Stimulated activated CD4-positive, alpha-beta T cell treated with anti-CD3 and anti-CD28 coated beads, Interleukin-15, amount 100 ng/mL, for 24 hours (primary cell): ENCODE data around the gene SGTA.

Experiments used
- DNase-seq: peaks from one replicate; pipeline ENCODE4 v3.0.0-alpha.2; 2020

The SGTA gene

GRCh38 chr19:2768365-2769132, 14.5 kb downstream of the SGTA start:
- DNase-seq: no peak

- no peak for DNase-seq
Measured at GRCh38 chr19:2767688-2768087, 15.4 kb downstream of the SGTA start.

GRCh38 chr19:2766594-2767372, 16.3 kb downstream of the SGTA start:
- DNase-seq: no peak

GRCh38 chr19:2765376-2765775, 17.7 kb downstream of the SGTA start:
- DNase-seq: no peak

- DNase-seq: no peak
Measured at GRCh38 chr19:2764945-2765344, 18.1 kb downstream of the SGTA start.

GRCh38 chr19:2763687-2764086, 19.4 kb downstream of the SGTA start:
- no peak for DNase-seq

GRCh38 chr19:2762783-2763496, 20.1 kb downstream of the SGTA start:
- no peak for DNase-seq

GRCh38 chr19:2761876-2762782, 20.9 kb downstream of the SGTA start:
- DNase-seq: no peak

- no peak for DNase-seq
Measured at GRCh38 chr19:2761309-2761677, 21.8 kb downstream of the SGTA start.

- DNase-seq: no peak
Measured at GRCh38 chr19:2759965-2760364, 23.1 kb downstream of the SGTA start.

- no peak for DNase-seq
Measured at GRCh38 chr19:2759362-2759761, 23.7 kb downstream of the SGTA start.

GRCh38 chr19:2758601-2759313, 24.3 kb downstream of the SGTA start:
- no peak for DNase-seq

- no peak for DNase-seq
Measured at GRCh38 chr19:2756921-2757881, 25.9 kb downstream of the SGTA start.

- no peak for DNase-seq
Measured at GRCh38 chr19:2756477-2756876, 26.6 kb downstream of the SGTA start.

GRCh38 chr19:2755811-2756210, 27.3 kb downstream of the SGTA start:
- no peak for DNase-seq

- no peak for DNase-seq
Measured at GRCh38 chr19:2755448-2755705, 27.7 kb downstream of the SGTA start.

GRCh38 chr19:2754659-2755447, 28.2 kb downstream of the SGTA start:
- no peak for DNase-seq

- no peak for DNase-seq
Measured at GRCh38 chr19:2751438-2751830, 31.6 kb downstream of the SGTA start.

GRCh38 chr19:2750808-2751437, 32.1 kb downstream of the SGTA start:
- DNase-seq: no peak

GRCh38 chr19:2747349-2747748, 35.7 kb downstream of the SGTA start:
- no peak for DNase-seq
